Measurements from ENCODE around the gene TNFAIP8L1.

Gene TNFAIP8L1

GRCh38 chr19:4613254-4613751, 26.0 kb upstream of the TNFAIP8L1 start:
- no peak for DNase-seq

GRCh38 chr19:4618019-4618418, 21.3 kb upstream of the TNFAIP8L1 start:
- no peak for DNase-seq

GRCh38 chr19:4619668-4620294, 19.5 kb upstream of the TNFAIP8L1 start:
- no peak for DNase-seq

- no peak for DNase-seq
These were observed 18.6 kb upstream of the TNFAIP8L1 start for GRCh38 chr19:4620675-4621074.

- DNase-seq: no peak
These were observed 16.5 kb upstream of the TNFAIP8L1 start for GRCh38 chr19:4622695-4623421.

GRCh38 chr19:4624301-4624700, 15.0 kb upstream of the TNFAIP8L1 start:
- no peak for DNase-seq

GRCh38 chr19:4624733-4625362, 14.5 kb upstream of the TNFAIP8L1 start:
- no peak for DNase-seq

- no peak for DNase-seq
These were observed 6.0 kb upstream of the TNFAIP8L1 start for GRCh38 chr19:4633140-4633967.

GRCh38 chr19:4635754-4636116, 3.6 kb upstream of the TNFAIP8L1 start:
- DNase-seq: no peak

GRCh38 chr19:4636151-4636717, 3.1 kb upstream of the TNFAIP8L1 start:
- peak; percentile 78 for DNase-seq

- DNase-seq: no peak
These were observed 2.6 kb upstream of the TNFAIP8L1 start for GRCh38 chr19:4636761-4637160.

- DNase-seq: no peak
These were observed 999 bp upstream of the TNFAIP8L1 start for GRCh38 chr19:4638317-4638716.

- DNase-seq: no peak
These were observed 373 bp downstream of the TNFAIP8L1 start for GRCh38 chr19:4639531-4640246.

- DNase-seq: no peak
These were observed 1.1 kb downstream of the TNFAIP8L1 start for GRCh38 chr19:4640247-4641000.

GRCh38 chr19:4641132-4641531, 1.8 kb downstream of the TNFAIP8L1 start:
- no peak for DNase-seq

GRCh38 chr19:4642625-4643024, 3.3 kb downstream of the TNFAIP8L1 start:
- DNase-seq: no peak

- DNase-seq: no peak
These were observed 6.4 kb downstream of the TNFAIP8L1 start for GRCh38 chr19:4645718-4646117.

GRCh38 chr19:4647676-4648644, 8.6 kb downstream of the TNFAIP8L1 start:
- no peak for DNase-seq

- DNase-seq: no peak
These were observed 10.2 kb downstream of the TNFAIP8L1 start for GRCh38 chr19:4649392-4650047.

- DNase-seq: no peak
These were observed 10.8 kb downstream of the TNFAIP8L1 start for GRCh38 chr19:4650159-4650558.
